Fibroblast of lung (primary cell): ENCODE data around the gene DMRTC2. TPM values are rescaled to one million over a fixed set of nuclear protein-coding genes. Genes with fewer than 3 reads are reported as not detected.

Experiments used
- DNase-seq, 2 donors: peaks; one replicate each; pipeline versions ENCODE4 v3.0.0 to v3.0.0-alpha.2; 2010; ENCODE audit warnings: low read depth in 2 of 2
- H2AFZ ChIP-seq: 2 replicates; pipeline ENCODE4 v1.5.1; 2012; ENCODE audit warnings: low read length, control low read depth, inconsistent platforms
- H3K27ac ChIP-seq: 2 replicates; pipeline ENCODE4 v1.5.1; 2011; ENCODE audit warnings: low read length, control low read depth; ENCODE audit not compliant: insufficient read depth
- H3K27me3 ChIP-seq: 2 replicates; pipeline ENCODE4 v1.5.1; 2011; ENCODE audit warnings: mild to moderate bottlenecking, low read length; ENCODE audit not compliant: control insufficient read depth, insufficient read depth
- H3K36me3 ChIP-seq: 2 replicates; pipeline ENCODE4 v1.5.1; 2011; ENCODE audit warnings: low read length; ENCODE audit not compliant: control insufficient read depth, insufficient read depth
- H3K4me1 ChIP-seq: 2 replicates; pipeline ENCODE4 v1.5.1; 2011; ENCODE audit warnings: low read length; ENCODE audit not compliant: control insufficient read depth, insufficient read depth; ENCODE audit errors: extremely low read depth
- H3K4me2 ChIP-seq: 2 replicates; pipeline ENCODE4 v1.5.1; 2011; ENCODE audit warnings: low read length, control low read depth; ENCODE audit not compliant: insufficient read depth; ENCODE audit errors: extremely low read depth
- H3K4me3 ChIP-seq, 4 experiments: fragments of 200-600 bp in 1 of 4; sonication (generic) in 1 of 4; replicated peaks in 1 of 4; 2 replicates each; pipeline ENCODE4 v1.5.1; 2011 to 2016; ENCODE audit warnings: low read length in 4 of 4, low read depth in 3 of 4, mild to moderate bottlenecking in 3 of 4, control low read depth in 2 of 4, inconsistent platforms in 1 of 4, mixed read lengths in 1 of 4; ENCODE audit not compliant: insufficient read depth in 1 of 4; ENCODE audit errors: control extremely low read depth in 1 of 4
- H3K79me2 ChIP-seq: 2 replicates; pipeline ENCODE4 v1.5.1; 2012; ENCODE audit warnings: mild to moderate bottlenecking, low read length, inconsistent platforms; ENCODE audit not compliant: control insufficient read depth, insufficient read depth
- H3K9ac ChIP-seq: 2 replicates; pipeline ENCODE4 v1.5.1; 2011; ENCODE audit warnings: mild to moderate bottlenecking, low read length, control low read depth; ENCODE audit not compliant: insufficient read depth
- H3K9me3 ChIP-seq: 2 replicates; pipeline ENCODE4 v1.5.1; 2012; ENCODE audit warnings: low read depth, low read length; ENCODE audit not compliant: control insufficient read depth, insufficient read depth
- H4K20me1 ChIP-seq: 2 replicates; pipeline ENCODE4 v1.5.1; 2011; ENCODE audit warnings: low read length; ENCODE audit not compliant: control insufficient read depth, insufficient read depth; ENCODE audit errors: extremely low read depth
- EZH2 ChIP-seq: IDR thresholded peaks from 2 replicates; pipeline ENCODE4 v1.5.1; 2012; ENCODE audit warnings: low read length, control low read depth, mild to moderate bottlenecking; ENCODE audit errors: missing control alignments
- polyA plus RNA-seq, 2 donors: library from polyadenylated mRNA; depleted of rRNA in 1 of 2; stranded (reverse) in 1 of 2; unstranded in 1 of 2; fragments of >200 nt; gene quantifications; 2 replicates each; pipeline ENCODE4 v1.2.1, GENCODE V29; 2011 to 2012; ENCODE audit warnings: missing spikeins in 1 of 2
- total RNA-seq: library from RNA; depleted of rRNA; stranded (reverse); fragments of >200 nt; gene quantifications from 2 replicates; pipeline ENCODE4 v1.2.1, GENCODE V29; 2014
- TF ChIP-seq, protein P1 (sequence below), 2 donors: IDR thresholded peaks in 1 of 2; conservative IDR thresholded peaks in 1 of 2; 1 replicate in 1 of 2; 2 replicates in 1 of 2; pipeline ENCODE4 v1.5.1; 2011 to 2012; ENCODE audit warnings: low read length in 2 of 2, control low read depth in 1 of 2, inconsistent platforms in 1 of 2, low read depth in 1 of 2, mild to moderate bottlenecking in 1 of 2

DMRTC2 gene
- total and polyA plus RNA-seq, 2 donors (not counting 1 experiment from before 2014, with no cell fraction given), result not detected

DNA sequence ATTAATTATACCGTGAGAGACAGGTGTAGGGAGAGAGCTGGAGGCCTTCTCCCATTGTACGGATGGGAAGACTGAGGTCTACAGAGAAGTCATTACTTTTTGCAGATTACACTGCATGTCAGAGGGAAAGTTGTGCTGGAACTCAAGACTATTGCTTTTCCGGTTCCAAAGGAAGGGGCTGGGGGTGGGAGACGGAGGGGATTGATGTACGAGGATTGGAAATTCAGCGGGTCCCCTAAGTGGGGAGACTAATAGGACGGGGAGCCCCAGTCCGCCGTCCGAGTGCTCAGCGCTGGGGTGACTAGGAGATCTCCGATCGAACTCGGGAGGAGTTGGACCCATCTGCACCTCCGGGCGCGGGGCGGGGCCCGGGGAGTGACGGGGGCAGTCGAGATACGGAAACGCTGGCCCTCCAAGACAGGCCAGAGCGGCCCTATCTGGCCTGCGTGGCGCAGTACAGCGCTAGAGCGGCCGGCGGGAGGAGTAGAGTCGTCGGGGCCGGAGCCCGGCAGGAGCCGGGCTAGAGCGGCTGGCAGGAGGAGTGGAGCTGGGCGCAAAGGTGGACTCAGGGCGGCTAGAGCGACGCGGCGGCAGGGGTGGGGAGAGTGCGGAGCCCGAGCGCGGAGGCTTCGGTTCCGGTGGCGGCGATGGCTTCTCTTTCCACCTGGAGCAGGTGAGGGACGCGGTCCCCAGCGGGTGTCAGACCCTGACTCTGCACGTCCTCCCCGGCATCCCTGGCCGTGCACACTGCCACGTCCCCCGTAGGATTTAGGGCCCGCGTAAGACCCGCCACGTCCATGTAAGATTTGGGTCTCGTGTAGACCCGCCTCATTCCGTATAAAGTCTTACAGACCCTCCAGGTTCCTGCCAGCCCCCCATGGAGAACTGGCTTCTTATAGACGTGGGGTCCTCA, 39.2 kb downstream of the DMRTC2 start:
- Histone ChIP-seq H3K9ac (peak overlapping the region; percentile 82), H3K4me2 (peak overlapping the region; percentile 96), H3K79me2 (peaks cover 32% of the 10 kb centered on the region), H3K27me3 (no peaks in the 10 kb centered on the region), H2AFZ (peak overlapping the region; percentile 87), H3K4me3 (peak overlapping the region; percentile 94 to 97 (median 94)), H3K4me1 (peaks cover 9% of the 10 kb centered on the region), H3K9me3 (no peaks in the 10 kb centered on the region), H3K27ac (peak overlapping the region; percentile 68), H4K20me1 (no peaks in the 10 kb centered on the region), H3K36me3 (peaks cover 7% of the 10 kb centered on the region)
- TF ChIP-seq EZH2, result no peak
- TF ChIP-seq, protein P1, sequence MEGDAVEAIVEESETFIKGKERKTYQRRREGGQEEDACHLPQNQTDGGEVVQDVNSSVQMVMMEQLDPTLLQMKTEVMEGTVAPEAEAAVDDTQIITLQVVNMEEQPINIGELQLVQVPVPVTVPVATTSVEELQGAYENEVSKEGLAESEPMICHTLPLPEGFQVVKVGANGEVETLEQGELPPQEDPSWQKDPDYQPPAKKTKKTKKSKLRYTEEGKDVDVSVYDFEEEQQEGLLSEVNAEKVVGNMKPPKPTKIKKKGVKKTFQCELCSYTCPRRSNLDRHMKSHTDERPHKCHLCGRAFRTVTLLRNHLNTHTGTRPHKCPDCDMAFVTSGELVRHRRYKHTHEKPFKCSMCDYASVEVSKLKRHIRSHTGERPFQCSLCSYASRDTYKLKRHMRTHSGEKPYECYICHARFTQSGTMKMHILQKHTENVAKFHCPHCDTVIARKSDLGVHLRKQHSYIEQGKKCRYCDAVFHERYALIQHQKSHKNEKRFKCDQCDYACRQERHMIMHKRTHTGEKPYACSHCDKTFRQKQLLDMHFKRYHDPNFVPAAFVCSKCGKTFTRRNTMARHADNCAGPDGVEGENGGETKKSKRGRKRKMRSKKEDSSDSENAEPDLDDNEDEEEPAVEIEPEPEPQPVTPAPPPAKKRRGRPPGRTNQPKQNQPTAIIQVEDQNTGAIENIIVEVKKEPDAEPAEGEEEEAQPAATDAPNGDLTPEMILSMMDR (conservative IDR thresholded peaks at IDR 0.05 in 1 of 2, IDR thresholded peaks at IDR 0.05 in 1 of 2; ENCODE audit: low read depth in 1 of 2, low read length in 2 of 2), result peak in 1 of 2 donors; percentile 24
- DNase-seq, result peak; percentile 97

DNA sequence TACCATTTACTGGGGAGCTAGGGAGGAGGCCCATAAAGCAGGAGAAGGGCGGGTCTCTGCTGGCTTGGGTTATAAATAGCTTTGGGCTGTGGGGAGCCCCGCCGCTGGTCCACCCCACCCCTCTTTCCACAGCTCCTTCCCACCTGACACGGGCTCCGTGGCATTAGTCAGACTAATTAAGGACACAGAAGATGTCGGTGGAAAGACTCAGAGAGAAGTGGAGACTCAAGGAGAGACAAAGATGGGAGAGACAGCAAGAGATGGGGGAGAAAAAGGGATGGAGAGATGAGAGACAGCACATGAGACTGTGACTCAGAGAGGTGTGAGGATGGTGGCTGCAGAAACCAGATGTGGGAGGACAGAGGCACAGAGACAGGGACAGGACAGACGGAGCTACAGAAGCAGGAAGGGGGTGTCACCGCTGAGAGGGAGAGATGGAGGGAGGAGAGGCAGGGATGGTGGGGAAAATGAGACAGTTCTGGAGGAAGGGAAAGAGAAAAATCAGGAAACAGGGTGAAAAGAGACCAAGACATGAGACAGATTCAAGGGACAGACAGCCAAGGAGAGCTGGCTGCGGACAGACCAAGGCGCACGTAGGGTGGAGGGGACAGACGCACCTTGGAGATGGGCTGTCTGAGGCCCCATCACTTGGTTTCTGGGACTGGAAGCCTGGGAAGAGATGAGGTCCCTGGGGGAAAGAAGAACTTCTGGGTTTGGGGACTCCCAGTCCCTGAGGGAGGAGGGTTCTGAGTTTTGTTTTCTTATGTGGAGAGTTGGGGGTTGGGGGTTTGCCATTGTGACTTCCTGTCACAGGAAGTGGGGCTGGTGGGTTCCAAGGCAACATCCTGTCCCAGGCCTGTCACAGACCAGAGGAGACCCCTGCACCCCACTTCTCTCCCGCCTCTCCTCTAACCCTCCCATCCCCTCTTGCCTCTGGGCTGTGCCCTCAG, 42.2 kb downstream of the DMRTC2 start:
- TF ChIP-seq EZH2, result no peak
- TF ChIP-seq, protein P1 (conservative IDR thresholded peaks at IDR 0.05 in 1 of 2, IDR thresholded peaks at IDR 0.05 in 1 of 2; ENCODE audit: low read depth in 1 of 2, low read length in 2 of 2), result no peak
- no peaks in the 10 kb centered on the region for H3K9me3 ChIP-seq
- no peaks in the 10 kb centered on the region for H3K27me3 ChIP-seq
- no peaks in the 10 kb centered on the region for H4K20me1 ChIP-seq
- H3K4me3 ChIP-seq, result no peak overlapping the region
- H3K4me2 ChIP-seq, result no peak overlapping the region
- no peak overlapping the region for H3K27ac ChIP-seq
- peaks cover 32% of the 10 kb centered on the region for H3K79me2 ChIP-seq
- H3K9ac ChIP-seq, result no peak overlapping the region
- H3K4me1 ChIP-seq, result peaks cover 9% of the 10 kb centered on the region
- peaks cover 18% of the 10 kb centered on the region for H3K36me3 ChIP-seq
- no peak overlapping the region for H2AFZ ChIP-seq
- no peak for DNase-seq
